ENCODE results near the gene OVOL2.

DNA sequence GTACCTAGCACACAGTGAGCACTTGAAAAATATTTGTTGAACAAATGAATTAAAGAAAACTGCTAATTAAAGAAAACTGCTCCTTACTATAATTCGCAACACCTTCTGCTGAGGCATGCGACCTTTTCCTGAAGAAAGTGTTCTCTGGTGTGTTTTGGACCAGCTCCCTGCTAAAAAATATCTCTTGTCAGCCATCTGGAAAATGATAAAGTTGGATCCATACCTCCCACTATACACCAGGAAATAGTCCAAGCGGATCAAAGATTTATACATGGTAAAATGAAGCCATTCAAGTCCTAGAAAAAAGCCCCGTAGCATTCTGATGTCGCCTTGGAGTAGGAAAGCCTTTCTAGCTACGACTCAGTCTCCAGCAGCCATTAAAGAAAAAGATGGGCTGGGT is 43.3 kb downstream of the OVOL2 start:
- TF ChIP-seq, protein P1, sequence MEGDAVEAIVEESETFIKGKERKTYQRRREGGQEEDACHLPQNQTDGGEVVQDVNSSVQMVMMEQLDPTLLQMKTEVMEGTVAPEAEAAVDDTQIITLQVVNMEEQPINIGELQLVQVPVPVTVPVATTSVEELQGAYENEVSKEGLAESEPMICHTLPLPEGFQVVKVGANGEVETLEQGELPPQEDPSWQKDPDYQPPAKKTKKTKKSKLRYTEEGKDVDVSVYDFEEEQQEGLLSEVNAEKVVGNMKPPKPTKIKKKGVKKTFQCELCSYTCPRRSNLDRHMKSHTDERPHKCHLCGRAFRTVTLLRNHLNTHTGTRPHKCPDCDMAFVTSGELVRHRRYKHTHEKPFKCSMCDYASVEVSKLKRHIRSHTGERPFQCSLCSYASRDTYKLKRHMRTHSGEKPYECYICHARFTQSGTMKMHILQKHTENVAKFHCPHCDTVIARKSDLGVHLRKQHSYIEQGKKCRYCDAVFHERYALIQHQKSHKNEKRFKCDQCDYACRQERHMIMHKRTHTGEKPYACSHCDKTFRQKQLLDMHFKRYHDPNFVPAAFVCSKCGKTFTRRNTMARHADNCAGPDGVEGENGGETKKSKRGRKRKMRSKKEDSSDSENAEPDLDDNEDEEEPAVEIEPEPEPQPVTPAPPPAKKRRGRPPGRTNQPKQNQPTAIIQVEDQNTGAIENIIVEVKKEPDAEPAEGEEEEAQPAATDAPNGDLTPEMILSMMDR (conservative IDR thresholded peaks at IDR 0.05; ENCODE audit: low read length), result no peak
- TF ChIP-seq EZH2phosphoT487 (IDR thresholded peaks at IDR 0.05; ENCODE audit: borderline replicate concordance, low read depth, low read length), result no peak
